HG03139 (cell line): Measurements from ENCODE around the gene POLRMT.

Source experiments
- ATAC-seq: cut with Tn5 transposase; IDR thresholded peaks from one replicate; pipeline ENCODE4 v1.9.1; 2021; ENCODE audit not compliant: unreplicated experiment

The POLRMT gene

DNA sequence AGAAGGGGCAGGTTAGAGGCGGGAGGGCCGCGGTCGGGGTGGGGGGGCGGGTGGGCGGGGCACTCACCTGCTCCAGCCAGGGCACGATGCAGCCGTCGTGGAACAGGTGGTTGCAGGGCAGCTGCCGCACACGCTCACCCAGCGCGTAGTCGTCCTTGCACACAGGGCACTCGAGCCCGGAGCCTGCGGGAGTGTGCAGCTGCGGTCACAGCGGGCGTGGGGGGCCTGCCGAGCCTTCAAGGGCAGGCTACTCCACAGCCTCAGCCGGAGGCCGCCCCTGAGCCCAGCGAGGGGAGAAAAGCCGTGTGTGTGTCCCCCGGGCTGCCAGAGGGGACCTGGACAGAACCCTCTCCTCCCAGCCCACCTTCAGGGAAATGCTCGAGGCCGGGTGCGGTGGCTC is 15.0 kb upstream of the POLRMT start:
- no peak for ATAC-seq

DNA sequence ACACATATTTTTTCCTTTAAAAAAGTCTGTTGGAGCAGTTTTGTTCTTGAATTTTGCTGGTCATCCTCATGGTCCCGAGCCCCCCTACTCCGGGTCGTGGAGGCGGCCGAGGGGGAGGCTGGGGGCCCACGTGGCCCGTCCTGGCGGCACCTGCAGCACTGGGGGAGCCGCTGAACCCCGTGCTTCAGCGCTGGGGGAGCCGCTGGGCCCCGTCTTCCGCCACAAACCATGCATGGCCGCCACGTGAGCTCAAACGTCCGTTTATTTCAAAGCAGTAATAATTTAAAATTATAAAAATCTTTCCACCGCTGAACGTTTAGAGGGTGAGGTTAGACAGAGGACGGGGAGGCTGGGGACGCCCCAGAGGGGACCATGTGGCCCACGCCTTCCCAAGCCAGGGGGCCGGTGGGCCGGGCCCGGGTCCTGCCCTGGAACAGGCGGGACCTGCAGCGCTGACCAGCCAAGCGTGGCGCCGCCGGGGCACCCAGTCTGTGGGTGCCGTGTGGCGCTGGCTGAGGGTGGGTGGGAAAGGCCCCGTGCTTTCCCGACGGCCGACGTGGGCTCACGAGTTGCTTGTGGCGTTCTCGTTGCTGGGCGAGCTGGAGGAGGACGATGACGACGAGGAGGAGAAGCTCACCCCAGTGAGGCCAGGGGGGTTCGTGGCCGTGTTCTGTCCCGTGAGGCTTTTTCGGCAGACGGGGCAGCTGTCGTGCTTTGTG is 14.4 kb upstream of the POLRMT start:
- no peak for ATAC-seq

DNA sequence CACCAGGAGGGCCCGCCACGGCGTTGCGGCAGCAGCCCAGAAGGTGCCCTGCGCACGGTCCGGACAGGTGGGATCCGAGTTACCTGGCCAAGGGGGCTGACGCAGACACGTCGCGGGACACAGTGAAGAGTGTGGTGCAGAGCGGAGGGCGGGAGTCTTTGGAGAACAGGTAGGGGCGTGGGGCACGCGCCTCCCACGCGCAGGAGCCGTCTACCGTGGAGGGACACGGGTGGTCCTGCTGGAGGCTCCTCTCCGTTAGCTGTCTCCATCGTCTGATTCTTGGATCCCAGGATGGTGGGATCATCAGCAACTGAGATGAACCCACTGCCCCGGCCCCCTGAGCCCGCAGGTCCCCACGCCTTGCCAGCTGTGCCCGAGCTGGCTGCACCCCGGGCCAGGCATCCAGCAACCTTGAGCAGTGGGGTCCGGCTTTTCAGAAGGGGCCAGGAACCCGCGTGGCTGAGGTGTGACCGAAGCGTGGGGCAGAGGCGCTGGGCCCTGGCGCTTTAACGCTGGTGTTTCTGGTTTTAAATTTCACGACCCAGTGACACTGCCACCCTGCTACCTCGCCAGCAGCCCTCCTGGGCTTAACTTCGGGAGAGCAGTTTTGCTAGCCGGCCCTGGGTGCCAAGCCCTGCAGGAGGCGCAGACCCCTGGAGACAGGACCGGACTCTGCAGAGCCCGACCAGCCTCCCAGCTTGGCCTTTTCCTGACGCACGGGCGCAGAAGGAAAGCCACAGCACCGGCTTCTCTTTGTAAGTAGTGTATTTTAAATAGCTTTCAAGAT is 13.6 kb upstream of the POLRMT start:
- ATAC-seq, result no peak

DNA sequence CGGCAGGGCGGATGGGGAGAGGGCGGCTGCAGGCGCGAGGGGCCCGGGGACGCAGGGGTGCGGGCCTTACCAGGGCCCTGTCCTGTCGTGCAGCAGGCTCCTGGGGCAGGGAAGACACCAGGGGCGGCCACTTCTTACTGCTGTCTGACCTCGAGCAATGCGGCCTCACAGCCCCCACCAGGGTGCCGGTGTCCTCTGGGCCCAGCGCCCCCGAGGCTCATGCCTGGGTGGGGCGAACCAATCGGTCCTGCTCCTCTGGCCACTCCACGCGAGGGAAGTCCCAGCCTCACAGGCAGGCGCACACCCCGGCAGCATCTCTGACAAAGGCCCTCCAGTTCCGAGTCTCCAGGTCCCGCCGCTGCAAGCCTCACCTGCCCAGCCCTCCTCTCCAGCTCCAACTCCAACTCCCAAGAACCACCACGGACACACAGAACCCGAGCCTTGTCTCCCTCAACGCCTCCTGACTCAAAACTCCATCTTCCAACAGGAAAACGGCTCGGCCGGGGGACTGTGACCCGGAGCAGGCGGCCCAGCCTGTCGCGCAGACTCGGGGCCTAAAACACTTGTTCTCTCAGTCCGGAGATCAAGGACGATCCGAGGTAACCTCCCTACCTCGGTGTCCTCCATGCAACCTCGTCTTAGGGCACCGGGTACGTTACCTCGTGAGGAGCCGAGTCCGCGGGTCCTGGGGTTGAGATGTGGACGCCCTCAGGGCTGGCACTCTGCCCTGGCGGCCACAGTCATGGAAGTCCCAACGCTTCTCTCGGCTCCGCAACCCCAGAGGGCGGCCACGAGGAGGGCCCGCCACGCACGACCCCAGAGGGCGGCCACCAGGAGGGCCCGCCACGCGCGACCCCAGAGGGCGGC is 12.8 kb upstream of the POLRMT start:
- no peak for ATAC-seq

DNA sequence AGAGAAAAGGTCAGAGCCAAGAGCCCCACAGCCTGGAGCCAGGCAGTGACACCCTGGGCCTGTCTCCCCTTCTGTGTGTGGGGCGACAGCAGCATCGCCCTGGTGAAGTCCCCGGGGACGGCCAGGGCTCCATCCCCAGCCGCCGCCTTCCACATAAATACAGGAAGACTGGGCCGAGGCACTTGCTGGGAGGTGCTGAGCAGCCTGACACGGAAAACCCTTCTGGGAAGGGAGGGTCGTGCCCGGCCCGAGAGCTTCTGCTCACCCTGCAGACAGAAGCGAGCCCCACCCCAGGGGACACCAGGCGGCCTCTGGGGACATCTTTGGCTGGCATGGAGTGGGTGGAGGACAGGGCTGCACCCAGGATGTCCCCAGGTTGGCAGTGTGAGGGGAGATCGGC is 11.5 kb upstream of the POLRMT start:
- ATAC-seq, result no peak

DNA sequence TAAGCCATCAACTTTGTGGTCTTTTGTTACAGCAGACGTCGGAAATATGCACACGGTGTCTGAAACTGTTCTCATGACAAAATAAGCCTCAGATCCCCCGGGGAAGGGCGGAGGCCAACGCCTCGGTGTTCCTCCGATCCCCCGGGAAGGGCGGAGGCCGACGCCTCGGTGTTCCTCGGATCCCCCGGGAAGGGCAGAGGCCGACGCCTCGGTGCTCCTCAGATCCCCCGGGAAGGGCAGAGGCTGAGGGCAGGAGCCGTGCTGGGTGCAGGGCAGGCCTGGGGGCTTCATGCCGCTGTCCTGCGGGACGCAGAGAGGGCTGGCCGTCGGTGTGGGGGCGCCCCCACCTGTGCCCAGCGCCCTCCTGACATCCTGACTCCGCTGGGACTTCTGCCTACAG is 11.0 kb upstream of the POLRMT start:
- no peak for ATAC-seq

DNA sequence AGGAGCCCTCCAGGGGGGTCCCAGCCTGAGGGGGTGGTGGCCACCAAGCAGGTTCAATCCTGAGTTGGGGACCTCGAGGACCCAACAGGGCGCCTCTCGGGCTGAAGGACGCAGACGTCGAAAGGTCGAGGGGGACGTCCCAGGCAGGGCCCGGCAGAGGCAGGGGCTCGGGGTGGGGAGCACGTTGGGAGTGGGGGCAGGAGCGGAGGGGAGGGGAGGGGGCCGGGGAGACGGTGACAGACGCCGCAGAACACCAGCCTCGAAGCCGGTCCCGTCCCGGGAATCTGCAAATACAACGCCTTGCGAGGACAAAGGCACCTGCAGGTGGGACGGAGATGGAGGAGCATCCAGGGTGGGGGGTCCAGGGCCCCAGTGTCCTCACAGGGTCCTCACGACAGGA is 10.4 kb upstream of the POLRMT start:
- ATAC-seq, result no peak

DNA sequence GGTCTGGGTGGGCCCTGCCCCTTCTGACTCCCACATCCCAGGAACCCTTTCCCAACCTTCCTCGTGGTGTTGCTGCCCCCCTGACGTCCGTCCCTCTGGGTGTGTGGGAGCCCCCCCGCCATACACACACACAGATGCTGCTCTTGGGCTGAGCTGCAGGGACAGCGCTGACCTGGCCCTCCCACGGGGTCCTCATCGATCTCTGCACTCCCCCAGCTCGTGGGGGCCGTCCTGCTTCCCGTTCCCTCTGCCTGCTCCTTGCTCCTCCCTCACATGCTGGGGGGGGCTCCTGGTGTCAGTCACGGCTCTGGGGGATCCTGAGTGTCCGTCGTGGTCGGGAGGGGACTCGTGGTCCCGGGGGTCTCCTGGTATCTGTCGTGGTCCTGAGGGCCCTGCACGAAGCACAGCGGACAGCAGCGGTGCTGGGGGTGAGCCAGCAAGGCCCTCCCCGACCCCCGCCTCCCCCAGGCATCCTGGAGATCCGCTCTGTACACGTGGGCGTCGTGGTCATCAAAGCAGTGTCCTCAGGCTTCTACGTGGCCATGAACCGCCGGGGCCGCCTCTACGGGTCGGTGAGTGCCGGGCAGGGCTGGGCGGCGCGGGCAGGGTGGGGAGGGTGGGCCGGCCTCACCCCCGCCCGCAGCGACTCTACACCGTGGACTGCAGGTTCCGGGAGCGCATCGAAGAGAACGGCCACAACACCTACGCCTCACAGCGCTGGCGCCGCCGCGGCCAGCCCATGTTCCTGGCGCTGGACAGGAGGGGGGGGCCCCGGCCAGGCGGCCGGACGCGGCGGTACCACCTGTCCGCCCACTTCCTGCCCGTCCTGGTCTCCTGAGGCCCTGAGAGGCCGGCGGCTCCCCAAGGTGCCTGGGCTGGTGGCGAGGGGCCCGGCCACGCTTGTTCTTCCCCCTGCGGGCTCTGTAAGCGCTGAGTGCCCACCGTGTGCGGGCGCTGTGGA is 9.7 kb upstream of the POLRMT start:
- ATAC-seq, result no peak

DNA sequence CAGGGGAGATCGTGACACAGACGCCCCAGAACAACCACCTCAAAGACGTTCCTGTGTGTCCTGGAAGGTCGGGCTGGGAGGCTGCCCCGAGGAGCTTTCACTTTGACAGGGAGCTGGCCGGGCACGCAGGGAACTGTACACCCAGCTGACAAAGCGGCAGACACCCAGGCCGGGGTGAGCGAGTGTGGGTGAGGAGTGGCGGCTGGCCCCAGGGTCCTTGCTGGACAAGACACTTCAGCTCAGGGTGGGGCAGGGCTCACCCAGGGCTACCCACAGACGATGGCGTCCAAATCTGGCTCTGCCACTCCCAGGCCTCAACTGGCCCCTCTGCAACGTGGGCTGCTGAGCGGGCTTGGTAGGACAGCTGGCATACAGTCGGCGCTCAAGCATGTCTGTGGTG is 8.4 kb upstream of the POLRMT start:
- no peak for ATAC-seq

DNA sequence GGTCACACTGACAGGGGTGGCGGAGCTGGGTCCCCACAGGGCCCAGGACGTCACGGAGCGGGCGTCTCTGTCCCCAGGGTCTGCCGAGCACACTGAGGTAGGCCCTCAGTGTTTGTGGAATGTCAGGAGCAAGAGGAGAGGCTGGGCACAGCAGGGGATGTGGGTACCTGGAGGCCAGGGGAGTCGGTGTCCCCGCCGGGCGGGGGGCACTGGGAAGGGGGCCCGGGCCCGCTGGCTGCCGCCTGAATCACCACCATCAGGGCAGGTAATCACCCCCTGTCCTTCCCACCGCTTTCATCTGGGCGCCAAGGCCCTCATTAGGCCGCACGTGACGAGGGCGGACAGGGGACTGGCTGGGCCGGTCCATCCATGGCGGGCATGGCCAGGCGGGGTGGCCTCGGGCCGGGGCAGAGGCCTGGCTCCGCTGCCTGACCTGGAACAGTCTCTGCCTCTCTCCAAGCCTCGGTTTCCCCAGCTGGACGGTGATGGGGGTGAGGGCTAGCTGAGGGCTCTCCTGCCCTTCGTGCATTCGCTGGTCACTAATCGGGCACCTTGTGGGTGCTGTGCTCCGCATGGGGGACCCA is 7.4 kb upstream of the POLRMT start:
- ATAC-seq, result no peak

DNA sequence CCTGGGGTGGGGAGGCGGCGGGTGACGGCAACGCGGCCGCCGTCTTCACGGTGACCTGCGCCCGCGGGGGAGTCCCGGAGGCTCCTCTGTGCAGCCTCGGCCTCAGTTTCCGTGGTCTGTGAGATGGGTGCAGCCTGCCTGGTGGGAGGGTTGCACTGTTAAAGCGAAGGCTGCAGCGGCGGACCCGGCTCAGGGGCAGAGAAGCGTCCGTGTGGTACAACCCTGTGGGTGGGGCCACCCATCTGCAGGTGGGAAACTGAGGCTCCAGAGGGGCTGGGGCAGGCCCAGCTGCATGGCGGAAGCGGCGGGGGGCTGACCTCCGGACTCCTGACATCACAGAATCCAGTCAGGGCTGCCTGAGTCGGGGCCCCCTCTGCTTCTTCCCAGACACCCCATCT is 6.8 kb upstream of the POLRMT start:
- no peak for ATAC-seq

DNA sequence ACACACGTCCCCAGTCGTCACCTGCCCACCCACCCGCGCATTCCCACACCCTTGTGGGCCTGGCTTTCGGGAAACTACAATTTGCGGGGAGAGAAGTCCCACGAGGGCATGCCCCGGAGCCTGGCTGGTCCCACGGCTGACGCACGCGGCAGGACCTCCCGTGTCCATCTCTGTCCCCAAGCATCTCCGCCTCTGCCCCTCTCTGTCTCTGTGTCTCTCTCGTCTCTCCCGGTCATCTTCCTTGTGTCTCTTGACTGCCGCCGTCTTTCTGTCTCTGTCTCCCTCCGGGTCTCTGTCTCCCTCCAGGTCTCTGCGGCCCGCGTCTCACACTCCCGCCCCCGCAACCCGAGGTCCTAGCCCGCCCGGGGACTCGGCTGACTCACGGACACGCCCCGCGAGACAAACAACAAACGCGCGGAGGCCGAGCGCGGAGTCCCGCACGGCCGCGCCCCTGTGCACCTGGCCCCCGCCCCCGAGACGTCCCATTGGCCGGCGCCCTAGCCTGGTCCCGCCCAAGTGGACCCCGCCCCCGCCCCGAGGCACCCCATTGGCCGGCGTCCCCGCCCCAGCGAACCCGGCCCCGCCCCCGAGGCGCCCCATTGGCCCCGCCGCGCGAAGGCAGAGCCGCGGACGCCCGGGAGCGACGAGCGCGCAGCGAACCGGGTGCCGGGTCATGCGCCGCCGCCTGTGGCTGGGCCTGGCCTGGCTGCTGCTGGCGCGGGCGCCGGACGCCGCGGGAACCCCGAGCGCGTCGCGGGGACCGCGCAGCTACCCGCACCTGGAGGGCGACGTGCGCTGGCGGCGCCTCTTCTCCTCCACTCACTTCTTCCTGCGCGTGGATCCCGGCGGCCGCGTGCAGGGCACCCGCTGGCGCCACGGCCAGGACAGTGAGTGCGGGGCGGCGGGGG is 6.2 kb upstream of the POLRMT start, which contains the start of gene FGF22:
TSS of gene FGF22 (plus strand) at position 627 of the 908 bp plus-strand sequence. CDS start at position 674, 47 bp downstream.
- no peak for ATAC-seq

DNA sequence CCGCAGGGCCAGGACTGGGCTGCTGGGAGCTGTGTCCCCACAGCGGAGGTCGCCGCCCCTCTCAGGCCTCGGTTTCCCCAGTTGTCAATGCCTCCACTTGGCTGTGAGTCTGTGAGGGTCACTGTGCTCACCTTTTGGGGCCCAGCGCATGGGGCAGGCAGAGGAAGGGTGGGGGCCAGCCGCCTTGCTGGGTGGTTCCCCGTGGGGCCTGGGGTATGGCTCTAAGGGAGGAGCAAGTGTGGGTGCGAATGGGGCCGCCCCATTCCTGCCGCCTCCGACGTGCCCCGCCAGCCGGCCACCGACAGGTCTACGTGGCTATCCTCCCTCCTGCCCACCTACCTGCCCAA is 5.5 kb upstream of the POLRMT start:
- no peak for ATAC-seq

DNA sequence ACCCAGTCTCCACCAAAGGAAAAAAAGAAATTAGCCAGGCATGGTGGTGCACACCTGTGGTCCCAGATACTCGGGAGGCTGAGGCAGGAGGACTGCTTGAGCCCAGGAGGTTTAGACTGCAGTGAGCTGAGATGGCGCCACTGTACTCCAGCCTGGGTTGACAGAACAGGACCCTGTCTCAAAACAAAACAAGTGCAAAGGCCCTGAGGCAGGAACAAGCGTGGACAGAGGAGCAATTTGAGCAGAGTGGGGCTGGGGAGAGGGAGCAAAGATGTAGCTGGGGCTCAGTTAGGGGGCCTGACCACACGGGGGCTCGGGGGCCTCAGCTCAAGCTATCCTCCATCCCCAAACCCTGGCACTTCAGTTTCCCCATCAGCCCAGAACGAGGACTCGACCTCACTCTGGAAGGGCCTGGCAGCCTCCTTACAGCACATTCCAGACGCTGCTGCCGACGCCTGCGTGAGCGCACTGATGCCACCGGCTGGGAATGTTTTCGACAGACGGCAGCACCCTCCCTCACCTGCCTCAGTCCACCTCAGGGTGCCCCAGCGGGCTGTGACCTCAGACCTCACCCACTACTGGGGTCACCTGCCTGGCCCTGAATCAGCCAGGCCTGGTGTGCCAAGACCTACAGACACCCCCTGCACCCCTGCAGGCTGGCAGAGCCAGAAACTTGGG is 1.8 kb upstream of the POLRMT start:
- ATAC-seq, result no peak

DNA sequence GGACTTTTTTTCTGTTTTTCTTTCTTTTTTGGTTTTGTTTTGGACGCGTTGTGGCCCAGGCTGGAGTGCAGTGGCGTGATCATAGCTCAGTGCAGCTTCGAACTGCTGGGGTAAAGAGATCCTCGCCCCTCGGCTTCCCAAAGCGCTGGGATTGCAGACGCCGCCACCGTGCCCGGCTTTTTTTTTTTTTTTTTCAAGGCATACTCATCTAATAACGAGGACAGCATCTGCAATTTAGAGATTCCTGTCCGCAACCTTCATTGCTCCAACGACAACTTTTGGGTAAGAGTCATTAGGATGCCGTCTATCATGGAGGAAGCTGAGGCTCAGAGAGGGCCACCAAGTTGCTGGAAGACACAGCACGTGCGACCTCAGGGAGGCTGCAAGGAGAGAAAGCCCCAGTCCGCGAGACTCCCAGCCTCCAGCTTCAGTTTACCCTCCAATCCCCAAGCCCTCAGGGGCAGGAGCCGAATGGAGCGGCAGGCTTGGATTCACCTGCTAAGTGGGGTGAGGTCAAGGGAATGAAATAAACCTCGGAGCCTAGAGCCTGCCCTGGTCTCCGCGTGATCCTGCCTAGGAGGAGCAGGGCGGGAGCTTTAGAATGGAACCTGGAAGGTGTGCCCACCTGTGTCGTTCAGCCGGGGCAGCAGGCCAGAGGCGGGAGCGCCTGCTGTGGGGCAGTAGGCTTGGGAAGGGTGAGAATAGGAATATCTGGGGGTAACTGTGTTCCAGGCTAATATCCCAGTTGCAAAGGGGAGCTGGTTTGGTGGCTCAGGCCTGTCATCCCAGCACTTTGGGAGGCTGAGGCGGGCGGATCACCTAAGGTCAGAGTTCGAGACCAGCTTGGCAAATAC is 676 bp upstream of the POLRMT start:
- no peak for ATAC-seq

DNA sequence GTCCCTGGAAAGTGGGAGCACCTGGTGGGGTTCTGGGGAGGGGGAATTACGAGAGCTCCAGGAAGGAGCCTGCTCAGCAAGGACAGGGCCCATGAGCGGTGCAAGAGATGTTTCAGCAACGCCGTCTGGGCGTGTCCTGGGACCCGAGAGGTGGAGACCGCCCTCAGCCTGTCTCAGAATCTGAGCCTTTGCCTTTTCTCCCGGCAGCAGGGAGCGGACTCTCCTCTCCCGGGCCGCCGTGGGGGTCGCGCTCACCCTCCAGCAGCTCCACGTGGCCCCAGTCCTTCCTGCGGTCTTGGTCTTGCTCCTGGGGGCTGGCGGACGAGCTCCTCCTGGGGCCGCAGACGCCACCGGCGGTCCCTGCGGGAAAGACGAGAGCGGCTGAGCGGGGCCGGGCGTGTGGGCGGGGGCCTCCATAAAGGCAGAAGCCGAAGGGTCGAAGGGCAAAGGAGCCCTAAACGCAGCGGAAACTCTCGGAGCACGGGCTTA is 714 bp downstream of the POLRMT start:
- peak; percentile 16 for ATAC-seq

DNA sequence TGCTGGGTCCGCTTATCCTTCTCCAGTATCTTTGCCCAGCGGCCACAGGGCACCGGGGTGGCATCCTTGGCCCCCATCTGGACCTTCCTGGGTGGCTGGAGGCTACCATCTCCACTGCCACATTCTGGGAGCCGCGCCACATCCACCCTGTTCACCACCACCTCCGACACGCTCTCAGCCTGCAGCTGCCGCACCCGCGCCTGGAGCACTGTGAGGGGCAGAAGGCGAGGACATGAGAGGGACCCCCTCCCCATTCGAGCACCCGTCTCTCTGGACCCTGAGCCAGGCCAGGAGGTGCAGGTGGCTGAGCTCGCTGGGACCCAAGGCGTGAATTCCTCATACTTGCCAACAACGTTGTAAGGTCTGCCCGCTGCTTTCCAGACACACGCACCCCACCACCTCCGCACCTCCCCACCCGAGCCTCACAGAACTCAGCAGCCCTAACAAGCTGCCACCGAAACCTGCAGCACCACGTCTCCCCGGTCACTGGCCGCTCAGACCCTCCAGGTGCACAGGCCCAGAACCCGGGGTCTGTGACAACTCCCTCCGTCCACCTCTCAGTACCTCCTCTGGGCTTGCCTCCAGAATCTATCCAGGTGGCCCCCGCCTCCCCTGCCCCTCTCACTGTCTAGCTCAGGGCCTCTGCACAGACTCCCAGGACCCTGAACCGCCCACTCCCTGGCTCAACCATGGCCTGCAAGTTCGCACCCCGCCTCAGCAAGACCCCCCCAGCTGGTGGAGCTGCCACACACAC is 3.2 kb downstream of the POLRMT start:
- no peak for ATAC-seq
